Measurements from ENCODE around the gene DEAF1. TPM values are rescaled to one million over a fixed set of nuclear protein-coding genes. Genes with fewer than 3 reads are reported as not detected.

Gene DEAF1
- total and polyA plus RNA-seq, 10 of the 15 experiments (the other 5 are each of a cell fraction or from before 2014, with no cell fraction given), result 0.68 to 51.3 (median 25.9) TPM

- no peaks in the 10 kb centered on the region for H3K79me2 ChIP-seq (ENCODE audit: control insufficient read depth, insufficient read depth, low read length)
- no peak overlapping the region for H3K9ac ChIP-seq (ENCODE audit: control insufficient read depth, insufficient read depth, low read length)
- POLR2A ChIA-PET, result interaction anchor here (1.6 kb wide), 1 partner anchor 13 kb away, joined by 3 read pairs; no protein-coding TSS in a partner anchor
- no peak overlapping the region for H3K4me2 ChIP-seq (ENCODE audit: control insufficient read depth, insufficient read depth)
- intact Hi-C loops (cut with micrococcal nuclease; ENCODE audit: unreplicated experiment) (no loop called here), in situ Hi-C loops (cut with MboI) (no loop called here)
- SMC1A ChIA-PET (ENCODE audit: uncharacterized antibody, unreplicated experiment), result interaction anchor here (1.2 kb wide), 1 partner anchor 23 kb away, joined by 3 read pairs; no protein-coding TSS in a partner anchor
- no peak overlapping the region for H3K4me3 ChIP-seq
- H3K27ac ChIP-seq (ENCODE audit: control insufficient read depth, insufficient read depth), result no peak overlapping the region
- DNase-seq (ENCODE audit: low read depth, low spot score) (no peak), ATAC-seq (no peak), FAIRE-seq (no peak)
- 94% methylated on average over 17 of the region's 17 CpGs for WGBS (ENCODE audit: insufficient coverage, insufficient replicate concordance, low lambda C conversion rate, missing lambda C conversion rate)
- H3K9me3 ChIP-seq (replicated peaks; ENCODE audit: control insufficient read depth, insufficient read depth, low read length), result no peaks in the 10 kb centered on the region
- peaks cover 6 to 9% of the 10 kb centered on the region in 2 experiments; a peak in 3 of 4 replicates for H3K36me3 ChIP-seq (ENCODE audit: control insufficient read depth in 2 of 2, insufficient read depth in 2 of 2, low read length in 1 of 2)
- H4K20me1 ChIP-seq (ENCODE audit: control insufficient read depth, insufficient read depth), result no peaks in the 10 kb centered on the region
- CTCF ChIA-PET, result interaction anchor here (0.6 to 2.8 kb wide), 3 partner anchors 13 to 49 kb away, joined by 3 to 17 read pairs (median 5); no protein-coding TSS in a partner anchor
- H3K27me3 ChIP-seq (replicated peaks in 1 of 2; ENCODE audit: control insufficient read depth in 2 of 2, insufficient read depth in 2 of 2, low read length in 1 of 2), result no peaks in the 10 kb centered on the region
- RAD21 ChIA-PET (ENCODE audit: unreplicated experiment), result interaction anchor here (1.0 kb wide), 1 partner anchor 51 kb away, joined by 5 read pairs; no protein-coding TSS in a partner anchor
- TF ChIP-seq TARDBP (IDR thresholded peaks at IDR 0.05; ENCODE audit: borderline replicate concordance) (no peak), KLF5 (IDR thresholded peaks at IDR 0.05; ENCODE audit: partially characterized antibody) (no peak), CHD2 (IDR thresholded peaks at IDR 0.05; ENCODE audit: borderline replicate concordance, low read depth, low read length) (no peak), RAD21 (IDR thresholded peaks at IDR 0.05; ENCODE audit: insufficient read depth, low read depth, low read length) (no peak), ZBTB4 (CRISPR knock-in tag; IDR thresholded peaks at IDR 0.05) (no peak), EP300 (IDR thresholded peaks at IDR 0.05; ENCODE audit: borderline replicate concordance in 1 of 2, control insufficient read depth in 1 of 2, low read depth in 2 of 2, low read length in 2 of 2) (no peak), TAF1 (IDR thresholded peaks at IDR 0.05; ENCODE audit: borderline replicate concordance, low read depth, low read length) (no peak), KAT2A (conservative IDR thresholded peaks at IDR 0.05; ENCODE audit: control insufficient read depth, low read depth, low read length) (no peak), SRF (IDR thresholded peaks at IDR 0.05; ENCODE audit: low read depth in 2 of 2, low read length in 2 of 2) (no peak), CBFB (IDR thresholded peaks at IDR 0.05; ENCODE audit: low read depth) (no peak), SMARCA5 (IDR thresholded peaks at IDR 0.05) (no peak), BCL11A (IDR thresholded peaks at IDR 0.05; ENCODE audit: low read depth, low read length) (no peak), SUZ12 (IDR thresholded peaks at IDR 0.05; ENCODE audit: unreplicated experiment) (no peak), NR2F1 (conservative IDR thresholded peaks at IDR 0.05) (no peak), SMAD5 (IDR thresholded peaks at IDR 0.05; ENCODE audit: low read depth) (no peak), BRCA1 (IDR thresholded peaks at IDR 0.05; ENCODE audit: low read depth, low read length) (no peak)
- H3K4me1 ChIP-seq (ENCODE audit: control insufficient read depth, insufficient read depth, low read length), result no peaks in the 10 kb centered on the region
- BruUV-seq (replicated peaks), result no TSS peak
- H2AFZ ChIP-seq (ENCODE audit: control insufficient read depth, low read depth, low read length), result no peak overlapping the region
Observed at GRCh38 chr11:674406-674805, 20.6 kb downstream of the DEAF1 start.

Data from GM12878 (cell line).